GM13976 (cell line): ENCODE data around the gene GALNT9.
"Not testable (repeated sequence)": the region's sequence is repeated elsewhere in the genome, so short reads cannot be mapped to it uniquely, and the experiment has no call there.

Experiments used
- DNase-seq: peaks from one replicate; pipeline ENCODE4 v3.0.0; 2012; ENCODE audit warnings: low spot score
- CTCF ChIP-seq: IDR thresholded peaks from 2 replicates; pipeline ENCODE4 v1.5.1; 2012; ENCODE audit warnings: borderline replicate concordance, mild to moderate bottlenecking; ENCODE audit not compliant: insufficient read depth; ENCODE audit errors: extremely low read depth, missing control alignments, control extremely low read depth
- in situ Hi-C: fragments of 300-500 bp; cut with MboI; formaldehyde crosslinking; loops from one replicate; pipeline ENCODE4 v1.12.0; 2022; ENCODE audit warnings: low sequenced_read_pairs, mixed read lengths, inconsistent platforms; ENCODE audit not compliant: unreplicated experiment

Gene GALNT9

GRCh38 chr12:132243596-132244310 is 85.6 kb downstream of the GALNT9 start:
- in situ Hi-C loops = no loop called here
- no peak for TF ChIP-seq CTCF

GRCh38 chr12:132243171-132243570 is 86.2 kb downstream of the GALNT9 start:
- DNase-seq, in situ Hi-C loops: not testable (repeated sequence)

More at GRCh38 chr12:132243596-132244310, 85.6 kb downstream of the GALNT9 start:
- no peak for DNase-seq

- DNase-seq, in situ Hi-C loops: not testable (repeated sequence)
Measured at GRCh38 chr12:132240669-132241007, 88.8 kb downstream of the GALNT9 start.

GRCh38 chr12:132239796-132240668 is 89.4 kb downstream of the GALNT9 start:
- no peak for TF ChIP-seq CTCF
- DNase-seq = no peak
- in situ Hi-C loops = no loop called here

- no peak for TF ChIP-seq CTCF
- in situ Hi-C loops = no loop called here
- DNase-seq = no peak
Measured at GRCh38 chr12:132239392-132239791, 90.0 kb downstream of the GALNT9 start.

GRCh38 chr12:132238884-132239283 is 90.5 kb downstream of the GALNT9 start:
- in situ Hi-C loops = no loop called here
- no peak for TF ChIP-seq CTCF
- no peak for DNase-seq

GRCh38 chr12:132238488-132238854 is 90.9 kb downstream of the GALNT9 start:
- DNase-seq = no peak
- no peak for TF ChIP-seq CTCF
- in situ Hi-C loops = no loop called here
